ENCODE results near the gene VWA8. TPM values are rescaled to one million over a fixed set of nuclear protein-coding genes. Genes with fewer than 3 reads are reported as not detected.

The VWA8 gene
- total RNA-seq, 2 experiments from 2014 or later: 26.3 to 27.5 TPM

DNA sequence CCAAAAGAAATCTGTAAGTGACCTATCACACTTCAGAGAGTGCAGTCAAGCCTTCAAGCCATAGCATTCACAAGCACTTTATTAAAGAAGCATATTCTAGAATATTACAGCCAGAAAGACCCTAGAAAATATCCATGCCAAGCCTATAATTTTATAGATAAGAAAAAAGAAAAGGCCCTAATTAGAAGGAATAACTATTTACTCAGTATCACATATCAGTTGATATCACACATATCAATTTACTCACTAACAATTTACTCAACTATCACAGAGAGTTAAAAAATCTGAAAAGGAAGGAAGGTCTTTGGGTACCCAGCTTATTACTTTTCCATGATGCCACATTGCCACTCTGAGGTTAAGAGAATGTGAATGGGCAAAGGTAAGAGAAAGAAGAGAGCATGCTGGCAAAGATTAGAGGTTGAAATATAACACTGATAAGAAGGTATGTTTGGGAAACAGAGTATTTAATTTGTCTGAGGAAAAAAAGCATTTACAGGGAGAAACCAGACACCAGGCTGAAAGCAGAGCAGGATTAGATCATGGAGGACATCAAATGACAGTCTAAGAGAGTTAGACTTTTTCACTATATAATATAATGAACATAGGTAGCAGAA lies 186.2 kb downstream of the VWA8 start:
- ATAC-seq: no peak
- TF ChIP-seq, protein P1, sequence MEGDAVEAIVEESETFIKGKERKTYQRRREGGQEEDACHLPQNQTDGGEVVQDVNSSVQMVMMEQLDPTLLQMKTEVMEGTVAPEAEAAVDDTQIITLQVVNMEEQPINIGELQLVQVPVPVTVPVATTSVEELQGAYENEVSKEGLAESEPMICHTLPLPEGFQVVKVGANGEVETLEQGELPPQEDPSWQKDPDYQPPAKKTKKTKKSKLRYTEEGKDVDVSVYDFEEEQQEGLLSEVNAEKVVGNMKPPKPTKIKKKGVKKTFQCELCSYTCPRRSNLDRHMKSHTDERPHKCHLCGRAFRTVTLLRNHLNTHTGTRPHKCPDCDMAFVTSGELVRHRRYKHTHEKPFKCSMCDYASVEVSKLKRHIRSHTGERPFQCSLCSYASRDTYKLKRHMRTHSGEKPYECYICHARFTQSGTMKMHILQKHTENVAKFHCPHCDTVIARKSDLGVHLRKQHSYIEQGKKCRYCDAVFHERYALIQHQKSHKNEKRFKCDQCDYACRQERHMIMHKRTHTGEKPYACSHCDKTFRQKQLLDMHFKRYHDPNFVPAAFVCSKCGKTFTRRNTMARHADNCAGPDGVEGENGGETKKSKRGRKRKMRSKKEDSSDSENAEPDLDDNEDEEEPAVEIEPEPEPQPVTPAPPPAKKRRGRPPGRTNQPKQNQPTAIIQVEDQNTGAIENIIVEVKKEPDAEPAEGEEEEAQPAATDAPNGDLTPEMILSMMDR (IDR thresholded peaks at IDR 0.05): no peak
- Mint-ChIP-seq H3K36me3 (ENCODE audit: low read depth) (peaks cover 15% of the 10 kb centered on the region), H3K9me3 (no peaks in the 10 kb centered on the region), H3K27me3 (no peaks in the 10 kb centered on the region), H3K4me3 (no peak overlapping the region), H3K27ac (no peak overlapping the region), H3K4me1 (ENCODE audit: low read depth) (no peaks in the 10 kb centered on the region)
- intact Hi-C loops (cut with micrococcal nuclease): no loop called here
- no peak for DNase-seq
- POLR2A ChIA-PET: no interaction called here
- CTCF ChIA-PET: no interaction called here

DNA sequence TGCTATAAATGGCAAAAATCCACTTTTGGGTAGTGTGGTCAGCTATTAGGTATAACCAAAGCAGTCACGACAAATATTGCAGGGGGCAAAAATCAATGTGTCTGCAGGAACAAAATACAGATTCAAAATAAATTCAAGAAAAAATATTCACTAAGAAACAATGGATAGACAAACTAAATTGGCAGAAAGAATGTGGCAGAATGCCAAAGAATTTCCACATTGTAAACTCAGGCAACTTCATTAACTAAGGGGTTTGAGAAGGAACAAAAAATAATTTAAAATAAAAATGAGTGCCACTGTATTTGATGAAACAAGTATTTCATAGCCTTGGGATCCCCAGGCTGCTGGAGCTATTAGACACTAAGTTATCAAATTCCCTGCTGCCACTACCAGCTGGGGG lies 193.1 kb downstream of the VWA8 start:
- H3K27ac Mint-ChIP-seq: no peak overlapping the region
- ATAC-seq: no peak
- no peaks in the 10 kb centered on the region for H3K27me3 Mint-ChIP-seq
- no peaks in the 10 kb centered on the region for H3K9me3 Mint-ChIP-seq
- no peak for DNase-seq
- TF ChIP-seq, protein P1 (IDR thresholded peaks at IDR 0.05): no peak
- H3K36me3 Mint-ChIP-seq (ENCODE audit: low read depth): peaks cover 8% of the 10 kb centered on the region
- CTCF ChIA-PET: interaction anchor here (1.1 to 1.3 kb wide), 2 partner anchors 14 to 22 kb away, joined by 3 read pairs; no protein-coding TSS in a partner anchor
- peaks cover 7% of the 10 kb centered on the region for H3K4me1 Mint-ChIP-seq (ENCODE audit: low read depth)
- no peak overlapping the region for H3K4me3 Mint-ChIP-seq
- intact Hi-C loops (cut with micrococcal nuclease): no loop called here
- POLR2A ChIA-PET: no interaction called here

DNA sequence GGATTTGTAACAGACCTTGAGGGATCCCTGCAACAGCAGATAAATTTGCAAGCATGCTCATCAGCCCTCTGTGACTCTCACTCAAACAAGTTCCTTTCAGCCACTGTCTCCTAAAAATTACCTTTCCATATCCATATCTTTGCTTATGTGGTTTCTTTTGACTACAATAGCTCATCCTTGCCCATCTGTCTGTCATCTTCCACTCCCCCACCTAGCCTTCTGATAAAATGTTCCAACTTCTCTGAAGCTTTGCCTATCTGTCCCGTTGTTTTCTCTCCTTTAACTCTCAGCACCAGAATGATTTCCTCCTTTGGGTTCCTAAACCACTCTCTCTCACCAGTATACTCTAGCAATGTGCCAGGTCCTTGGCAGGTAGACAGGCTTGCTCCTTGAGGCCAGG lies 194.5 kb downstream of the VWA8 start:
- intact Hi-C loops (cut with micrococcal nuclease): no loop called here
- TF ChIP-seq, protein P1 (IDR thresholded peaks at IDR 0.05): no peak
- DNase-seq (no peak), ATAC-seq (no peak)
- no peaks in the 10 kb centered on the region for H3K27me3 Mint-ChIP-seq
- ChIA-PET POLR2A (interaction anchor here (0.6 kb wide), 1 partner anchor 63 kb away, joined by 3 read pairs; no protein-coding TSS in a partner anchor), CTCF (interaction anchor here (1.3 kb wide), 1 partner anchor 20 kb away, joined by 3 read pairs; no protein-coding TSS in a partner anchor)
- H3K9me3 Mint-ChIP-seq: no peaks in the 10 kb centered on the region
- H3K4me1 Mint-ChIP-seq (ENCODE audit: low read depth): peaks cover 7% of the 10 kb centered on the region
- H3K36me3 Mint-ChIP-seq (ENCODE audit: low read depth): peaks cover 6% of the 10 kb centered on the region
- H3K4me3 Mint-ChIP-seq: no peak overlapping the region
- no peak overlapping the region for H3K27ac Mint-ChIP-seq

DNA sequence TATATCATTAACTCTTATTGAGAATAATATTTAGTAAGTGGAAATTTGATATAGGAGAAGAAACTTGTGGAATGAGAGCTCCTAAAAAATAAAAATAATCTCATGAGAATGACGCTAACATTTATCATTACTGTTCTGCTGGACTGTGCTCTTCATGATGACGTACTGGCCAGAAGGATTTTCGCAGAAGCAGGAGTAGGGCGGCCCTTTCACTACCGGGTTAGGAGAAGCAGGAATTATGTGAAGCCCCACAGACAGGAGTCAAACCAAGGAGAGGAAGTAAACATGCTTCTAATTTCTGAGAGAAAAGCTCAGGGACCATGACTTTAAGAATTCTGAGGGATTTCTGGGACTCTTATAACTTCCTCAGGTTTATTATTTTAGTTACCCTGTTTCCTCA lies 195.1 kb downstream of the VWA8 start:
- intact Hi-C loops (cut with micrococcal nuclease): no loop called here
- Mint-ChIP-seq H3K36me3 (ENCODE audit: low read depth) (peaks cover 6% of the 10 kb centered on the region), H3K9me3 (no peaks in the 10 kb centered on the region), H3K27ac (no peak overlapping the region), H3K4me1 (ENCODE audit: low read depth) (peaks cover 7% of the 10 kb centered on the region), H3K27me3 (no peaks in the 10 kb centered on the region), H3K4me3 (no peak overlapping the region)
- TF ChIP-seq, protein P1 (IDR thresholded peaks at IDR 0.05): no peak
- CTCF ChIA-PET: no interaction called here
- ATAC-seq: no peak
- POLR2A ChIA-PET: no interaction called here
- DNase-seq: no peak

DNA sequence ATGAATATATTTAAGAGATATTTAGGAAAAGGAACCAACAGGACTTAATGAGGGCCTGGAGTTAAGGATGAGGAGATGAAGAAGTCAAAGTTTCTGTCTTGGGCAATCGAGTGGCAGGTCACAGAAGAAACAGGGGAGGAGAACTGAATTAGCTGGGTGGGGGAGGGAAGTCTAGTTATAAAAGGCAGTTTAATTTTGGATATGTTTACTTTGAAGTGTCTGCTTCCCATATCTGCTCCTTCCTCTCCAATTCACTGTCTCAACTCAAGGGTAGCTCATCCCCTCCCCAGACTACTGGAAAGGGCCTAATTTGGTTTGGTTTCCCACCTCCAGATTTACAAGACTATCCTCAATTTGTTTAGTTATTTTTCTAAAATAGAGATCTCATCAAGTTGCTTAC lies 195.9 kb downstream of the VWA8 start:
- Mint-ChIP-seq H3K9me3 (no peaks in the 10 kb centered on the region), H3K4me1 (ENCODE audit: low read depth) (peaks cover 7% of the 10 kb centered on the region), H3K36me3 (ENCODE audit: low read depth) (peaks cover 11% of the 10 kb centered on the region), H3K27me3 (no peaks in the 10 kb centered on the region), H3K4me3 (no peak overlapping the region), H3K27ac (no peak overlapping the region)
- intact Hi-C loops (cut with micrococcal nuclease): no loop called here
- ATAC-seq (no peak), DNase-seq (no peak)
- TF ChIP-seq, protein P1 (IDR thresholded peaks at IDR 0.05): no peak
- CTCF ChIA-PET: interaction anchor here (1.4 kb wide), 1 partner anchor 346 kb away, joined by 4 read pairs; no protein-coding TSS in a partner anchor
- POLR2A ChIA-PET: interaction anchor here (0.8 kb wide), 1 partner anchor 19 kb away, joined by 3 read pairs; no protein-coding TSS in a partner anchor

Measured in activated CD8-positive, alpha-beta T cell treated with anti-CD3 and anti-CD28 coated beads for 36 hours (primary cell).